IMR-90 (cell line): ENCODE results near the gene SPSB2. TPM values are rescaled to one million over a fixed set of nuclear protein-coding genes. Genes with fewer than 3 reads are reported as not detected.

Source experiments
- ATAC-seq: fragments of 200-7000 bp; cut with Tn5 transposase; 2 replicates; pipeline ENCODE4 v1.9.1; 2020; ENCODE audit warnings: low read depth, mild to moderate bottlenecking, moderate library complexity
- BruUV-seq: library from RNA; stranded (reverse); fragments of 400-500 nt; replicated peaks from 2 replicates; lab custom pipeline; 2021; lab: Mats Ljungman, UMichigan
- CTCF ChIA-PET: fragments of 300-600 bp; formaldehyde crosslinking; extraction: SDS; loops from one replicate; lab custom pipeline; 2021; ENCODE audit warnings: antibody characterized with exemption; lab: Yijun Ruan, JAX
- POLR2A ChIA-PET: fragments of 300-600 bp; sonication (Branson Sonifier 250); formaldehyde crosslinking; loops from one replicate; lab custom pipeline; 2022; ENCODE audit warnings: antibody characterized with exemption; ENCODE audit not compliant: unreplicated experiment; lab: Charles Lee
- DNase-seq: peaks from one replicate; pipeline ENCODE4 v3.0.0; 2013
- H2AFZ ChIP-seq: replicated peaks from 2 replicates; pipeline ENCODE3; 2013; ENCODE audit warnings: low read length, mild to moderate bottlenecking; ENCODE audit not compliant: poor library complexity
- H2AK5ac ChIP-seq: 2 replicates; pipeline ENCODE4 v1.6.1; 2013; ENCODE audit warnings: low read depth, low read length, inconsistent platforms
- H2AK9ac ChIP-seq: replicated peaks from 2 replicates; pipeline ENCODE3; 2013; ENCODE audit warnings: mild to moderate bottlenecking, low read depth, low read length, moderate library complexity; ENCODE audit not compliant: poor library complexity
- H2BK120ac ChIP-seq: 2 replicates; pipeline ENCODE4 v1.6.1; 2013; ENCODE audit warnings: low read depth, low read length, inconsistent platforms
- H2BK15ac ChIP-seq: 3 replicates; pipeline ENCODE4 v1.6.1; 2013; ENCODE audit warnings: low read depth, low read length, inconsistent platforms
- H2BK20ac ChIP-seq: 2 replicates; pipeline ENCODE4 v1.6.1; 2013; ENCODE audit warnings: low read depth, mild to moderate bottlenecking, inconsistent platforms, low read length, moderate library complexity
- H2BK5ac ChIP-seq: 2 replicates; pipeline ENCODE4 v1.6.1; 2013; ENCODE audit warnings: mild to moderate bottlenecking, low read depth, low read length, inconsistent platforms; ENCODE audit not compliant: poor library complexity, severe bottlenecking
- H3K14ac ChIP-seq: replicated peaks from 2 replicates; pipeline ENCODE4 v1.6.1; 2013; ENCODE audit warnings: low read depth, low read length, inconsistent platforms
- H3K18ac ChIP-seq: 2 replicates; pipeline ENCODE4 v1.6.1; 2013; ENCODE audit warnings: low read depth, low read length, control low read depth
- H3K23ac ChIP-seq: 2 replicates; pipeline ENCODE4 v1.6.1; 2013; ENCODE audit warnings: low read depth, low read length, inconsistent platforms
- H3K27ac ChIP-seq: 2 replicates; pipeline ENCODE4 v1.5.1; 2013; ENCODE audit warnings: mild to moderate bottlenecking, control low read depth, low read length; ENCODE audit not compliant: insufficient read depth
- H3K27me3 ChIP-seq: 2 replicates; pipeline ENCODE4 v1.6.1; 2013; ENCODE audit warnings: low read length; ENCODE audit not compliant: control insufficient read depth, insufficient read depth
- H3K36me3 ChIP-seq: 2 replicates; pipeline ENCODE4 v1.6.1; 2013; ENCODE audit warnings: low read length, mixed read lengths; ENCODE audit not compliant: control insufficient read depth, insufficient read depth
- H3K4ac ChIP-seq: 2 replicates; pipeline ENCODE4 v1.6.1; 2013; ENCODE audit warnings: low read depth, low read length, inconsistent platforms
- H3K4me1 ChIP-seq: 2 replicates; pipeline ENCODE4 v1.6.1; 2013; ENCODE audit warnings: low read length, mixed read lengths; ENCODE audit not compliant: control insufficient read depth, insufficient read depth
- H3K4me2 ChIP-seq: 2 replicates; pipeline ENCODE4 v1.6.1; 2013; ENCODE audit warnings: low read depth, mild to moderate bottlenecking, control low read depth, low read length, moderate library complexity
- H3K4me3 ChIP-seq: 2 replicates; pipeline ENCODE4 v1.5.1; 2013; ENCODE audit warnings: low read depth, mild to moderate bottlenecking, control low read depth, low read length, moderate library complexity; ENCODE audit not compliant: insufficient read depth
- H3K56ac ChIP-seq: 2 replicates; pipeline ENCODE4 v1.6.1; 2013; ENCODE audit warnings: low read length, inconsistent platforms; ENCODE audit not compliant: insufficient read depth; ENCODE audit errors: extremely low read depth
- H3K79me1 ChIP-seq, 2 experiments: 2 replicates each; pipeline ENCODE4 v1.6.1; 2013; ENCODE audit warnings: low read length in 2 of 2, inconsistent platforms in 1 of 2, low read depth in 1 of 2
- H3K9ac ChIP-seq: 2 replicates; pipeline ENCODE4 v1.6.1; 2013; ENCODE audit warnings: low read depth, low read length, control low read depth
- H3K9me1 ChIP-seq: 2 replicates; pipeline ENCODE4 v1.6.1; 2013; ENCODE audit warnings: low read length, inconsistent platforms; ENCODE audit not compliant: insufficient read depth
- H3K9me3 ChIP-seq: 2 replicates; pipeline ENCODE4 v1.6.1; 2013; ENCODE audit warnings: low read length; ENCODE audit not compliant: control insufficient read depth, insufficient read depth
- H4K20me1 ChIP-seq: 2 replicates; pipeline ENCODE4 v1.6.1; 2013; ENCODE audit warnings: low read length, inconsistent platforms; ENCODE audit not compliant: insufficient read depth
- H4K5ac ChIP-seq: 2 replicates; pipeline ENCODE4 v1.6.1; 2013; ENCODE audit warnings: mild to moderate bottlenecking, low read depth, low read length, control low read depth
- H4K8ac ChIP-seq, 2 experiments: 2 replicates each; pipeline ENCODE4 v1.6.1; 2013; ENCODE audit warnings: low read depth in 2 of 2, low read length in 2 of 2, control low read depth in 1 of 2, inconsistent platforms in 1 of 2
- H4K91ac ChIP-seq: 2 replicates; pipeline ENCODE4 v1.6.1; 2013; ENCODE audit warnings: low read depth, low read length, inconsistent platforms; ENCODE audit not compliant: insufficient read depth
- BHLHE40 ChIP-seq: fragments of 150-350 bp; IDR thresholded peaks from 2 replicates; pipeline ENCODE4 v1.6.1; 2016; ENCODE audit warnings: mild to moderate bottlenecking, low read depth, low read length
- ELK1 ChIP-seq: fragments of 150-350 bp; IDR thresholded peaks from 2 replicates; pipeline ENCODE4 v1.6.1; 2016; ENCODE audit warnings: low read depth, mild to moderate bottlenecking, low read length, moderate library complexity, borderline replicate concordance
- FOS ChIP-seq: fragments of 150-350 bp; IDR thresholded peaks from 2 replicates; pipeline ENCODE4 v1.6.1; 2016; ENCODE audit warnings: low read depth, low read length
- MXI1 ChIP-seq: IDR thresholded peaks from 2 replicates; pipeline ENCODE4 v1.6.1; 2012; ENCODE audit warnings: low read depth, mild to moderate bottlenecking, low read length, moderate library complexity, borderline replicate concordance
- POLR2A ChIP-seq: IDR thresholded peaks from 2 replicates; pipeline ENCODE4 v1.6.1; 2012; ENCODE audit warnings: mild to moderate bottlenecking, low read depth, low read length
- RAD21 ChIP-seq: IDR thresholded peaks from 2 replicates; pipeline ENCODE4 v1.6.1; 2012; ENCODE audit warnings: low read length, improper control_type of control experiment
- RCOR1 ChIP-seq: IDR thresholded peaks from 2 replicates; pipeline ENCODE4 v1.6.1; 2012; ENCODE audit warnings: mild to moderate bottlenecking, low read length, improper control_type of control experiment; ENCODE audit not compliant: insufficient replicate concordance
- SMC3 ChIP-seq: fragments of 150-350 bp; IDR thresholded peaks from 2 replicates; pipeline ENCODE4 v1.6.1; 2016; ENCODE audit warnings: low read depth, mild to moderate bottlenecking, antibody characterized with exemption, low read length, moderate library complexity
- USF2 ChIP-seq: fragments of 150-350 bp; IDR thresholded peaks from 2 replicates; pipeline ENCODE4 v1.6.1; 2017; ENCODE audit warnings: mild to moderate bottlenecking, antibody characterized with exemption, low read length, low read depth
- WGBS, 2 experiments: methylation state at CpG; one replicate each; pipeline versions ENCODE4 v1.1.5 to v1.1.7; 2013; ENCODE audit warnings: missing lambda C conversion rate in 2 of 2; ENCODE audit not compliant: insufficient read length in 1 of 2; ENCODE audit errors: extremely low coverage in 2 of 2; 5-methylcytosine and 5-hydroxymethylcytosine counted together
- dilution Hi-C: fragments of 300-500 bp; cut with HindIII; formaldehyde crosslinking; loops from one replicate; pipeline ENCODE4 v1.14.3; 2018; ENCODE audit warnings: low sequenced_read_pairs; ENCODE audit not compliant: unreplicated experiment
- in situ Hi-C: fragments of 300-500 bp; cut with MboI; formaldehyde crosslinking; loops from 3 replicates; pipeline ENCODE4 v1.14.3; 2019; ENCODE audit warnings: low sequenced_read_pairs, inconsistent platforms, mixed read lengths
- intact Hi-C: fragments of 100-400 bp; cut with micrococcal nuclease; formaldehyde crosslinking; loops from 2 replicates; pipeline ENCODE4 v1.10.0; 2022
- polyA plus RNA-seq, 3 experiments: library from polyadenylated mRNA; depleted of rRNA; stranded (reverse); fragments of >200 nt; gene quantifications; 2 replicates each; pipeline ENCODE4 v1.2.3, GENCODE V29; 2012; ENCODE audit warnings: low replicate concordance in 1 of 3
- total RNA-seq: library from RNA; depleted of rRNA; stranded (reverse); fragments of >200 nt; gene quantifications from 2 replicates; pipeline ENCODE4 v1.2.3, GENCODE V29; 2012

The SPSB2 gene
- total and polyA plus RNA-seq, 2 of the 4 experiments (the other 2 are of a cell fraction) = 1.3 to 4.1 TPM

GRCh38 chr12:6860116-6860515 is 13.0 kb downstream of the SPSB2 start:
- CTCF ChIA-PET = no interaction called here
- BruUV-seq = no TSS peak

More at GRCh38 chr12:6860116-6860515, 13.0 kb downstream of the SPSB2 start:
- Histone ChIP-seq H3K4me1 (no peaks in the 10 kb centered on the region), H3K9ac (no peak overlapping the region), H3K56ac (no peak overlapping the region), H3K27ac (no peak overlapping the region), H3K9me1 (0 out of 2 replicates have a peak, but pooled peaks cover 3% of the 10 kb centered on the region), H4K20me1 (no peaks in the 10 kb centered on the region), H4K91ac (no peak overlapping the region), H3K18ac (no peak overlapping the region), H3K36me3 (peaks cover 83% of the 10 kb centered on the region), H2BK20ac (no peak overlapping the region), H3K23ac (no peak overlapping the region), H2BK15ac (no peak overlapping the region), H3K79me1 (peaks cover 5 to 26% of the 10 kb centered on the region in 2 experiments; a peak in 3 of 4 replicates), H3K27me3 (no peaks in the 10 kb centered on the region), H4K5ac (no peak overlapping the region), H3K4me2 (no peak overlapping the region), H2AFZ (no peak overlapping the region), H3K14ac (no peak overlapping the region), H2BK5ac (no peak overlapping the region), H2AK9ac (no peak overlapping the region), H3K4ac (no peak overlapping the region), H2BK120ac (no peak overlapping the region), H4K8ac (no peak overlapping the region), H2AK5ac (no peak overlapping the region), H3K4me3 (no peak overlapping the region), H3K9me3 (no peaks in the 10 kb centered on the region)
- DNase-seq (no peak), ATAC-seq (no peak)
- intact Hi-C loops = no loop called here
- POLR2A ChIA-PET = no interaction called here
- dilution Hi-C loops = no loop called here
- in situ Hi-C loops = no loop called here
- TF ChIP-seq ELK1 (no peak), MXI1 (no peak), BHLHE40 (no peak), RAD21 (no peak), POLR2A (no peak), SMC3 (no peak), RCOR1 (no peak), USF2 (no peak), FOS (no peak)
- no CpG with 5 or more reads among the region's 9 CpGs for WGBS, 2 experiments
